RWPE1 (cell line): ENCODE measurements around the gene SRP9.
"Not testable (repeated sequence)": the region's sequence is repeated elsewhere in the genome, so short reads cannot be mapped to it uniquely, and the experiment has no call there.

ENCODE experiments used
- CTCF ChIA-PET: fragments of 350-600 bp; sonication (Branson Sonifier 250); formaldehyde crosslinking; extraction: SDS; loops from one replicate; lab custom pipeline; 2021; lab: Yijun Ruan, JAX
- POLR2A ChIA-PET: fragments of 400-600 bp; formaldehyde crosslinking; extraction: SDS; loops from one replicate; lab custom pipeline; 2020; ENCODE audit warnings: antibody characterized with exemption; ENCODE audit not compliant: low non-redundant PET; lab: Yijun Ruan, JAX
- DNase-seq: peaks from one replicate; pipeline ENCODE4 v3.0.0; 2012; ENCODE audit warnings: low spot score
- H3K27ac ChIP-seq: fragments of 450-650 bp; 2 replicates; pipeline ENCODE4 v1.5.1; 2017
- TF ChIP-seq, protein P1 (sequence below): fragments of 450-650 bp; conservative IDR thresholded peaks from 2 replicates; pipeline ENCODE4 v1.5.1; 2017; ENCODE audit warnings: low read depth, mild to moderate bottlenecking

SRP9 gene

DNA sequence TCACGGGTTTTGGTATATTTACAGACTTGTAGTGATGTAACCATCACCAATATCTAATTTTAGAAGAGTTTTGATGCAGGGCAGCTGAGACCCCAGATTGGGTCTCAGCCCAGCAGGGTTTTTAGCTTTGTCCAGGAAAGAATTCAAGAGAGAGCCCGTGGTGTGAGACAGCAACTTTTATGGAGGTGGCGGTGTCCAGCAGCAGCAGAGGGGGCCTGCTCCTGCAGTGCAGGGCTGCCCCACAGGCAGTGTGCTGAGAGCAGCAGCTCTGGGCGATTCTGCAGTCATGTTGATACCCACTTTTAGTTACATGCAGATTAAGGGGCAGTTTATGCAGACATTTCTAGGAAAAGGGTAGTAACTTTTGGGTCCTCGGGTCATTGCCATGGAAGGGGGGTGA lies 30.5 kb downstream of the SRP9 start:
- POLR2A ChIA-PET = no interaction called here
- TF ChIP-seq, protein P1, sequence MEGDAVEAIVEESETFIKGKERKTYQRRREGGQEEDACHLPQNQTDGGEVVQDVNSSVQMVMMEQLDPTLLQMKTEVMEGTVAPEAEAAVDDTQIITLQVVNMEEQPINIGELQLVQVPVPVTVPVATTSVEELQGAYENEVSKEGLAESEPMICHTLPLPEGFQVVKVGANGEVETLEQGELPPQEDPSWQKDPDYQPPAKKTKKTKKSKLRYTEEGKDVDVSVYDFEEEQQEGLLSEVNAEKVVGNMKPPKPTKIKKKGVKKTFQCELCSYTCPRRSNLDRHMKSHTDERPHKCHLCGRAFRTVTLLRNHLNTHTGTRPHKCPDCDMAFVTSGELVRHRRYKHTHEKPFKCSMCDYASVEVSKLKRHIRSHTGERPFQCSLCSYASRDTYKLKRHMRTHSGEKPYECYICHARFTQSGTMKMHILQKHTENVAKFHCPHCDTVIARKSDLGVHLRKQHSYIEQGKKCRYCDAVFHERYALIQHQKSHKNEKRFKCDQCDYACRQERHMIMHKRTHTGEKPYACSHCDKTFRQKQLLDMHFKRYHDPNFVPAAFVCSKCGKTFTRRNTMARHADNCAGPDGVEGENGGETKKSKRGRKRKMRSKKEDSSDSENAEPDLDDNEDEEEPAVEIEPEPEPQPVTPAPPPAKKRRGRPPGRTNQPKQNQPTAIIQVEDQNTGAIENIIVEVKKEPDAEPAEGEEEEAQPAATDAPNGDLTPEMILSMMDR = no peak
- CTCF ChIA-PET = interaction anchor here (0.7 to 0.8 kb wide), 2 partner anchors 30 to 739 kb away, joined by 3 to 4 read pairs; partner anchors contain the start of gene SRP9
- no peak for DNase-seq
- no peak overlapping the region for H3K27ac ChIP-seq

DNA sequence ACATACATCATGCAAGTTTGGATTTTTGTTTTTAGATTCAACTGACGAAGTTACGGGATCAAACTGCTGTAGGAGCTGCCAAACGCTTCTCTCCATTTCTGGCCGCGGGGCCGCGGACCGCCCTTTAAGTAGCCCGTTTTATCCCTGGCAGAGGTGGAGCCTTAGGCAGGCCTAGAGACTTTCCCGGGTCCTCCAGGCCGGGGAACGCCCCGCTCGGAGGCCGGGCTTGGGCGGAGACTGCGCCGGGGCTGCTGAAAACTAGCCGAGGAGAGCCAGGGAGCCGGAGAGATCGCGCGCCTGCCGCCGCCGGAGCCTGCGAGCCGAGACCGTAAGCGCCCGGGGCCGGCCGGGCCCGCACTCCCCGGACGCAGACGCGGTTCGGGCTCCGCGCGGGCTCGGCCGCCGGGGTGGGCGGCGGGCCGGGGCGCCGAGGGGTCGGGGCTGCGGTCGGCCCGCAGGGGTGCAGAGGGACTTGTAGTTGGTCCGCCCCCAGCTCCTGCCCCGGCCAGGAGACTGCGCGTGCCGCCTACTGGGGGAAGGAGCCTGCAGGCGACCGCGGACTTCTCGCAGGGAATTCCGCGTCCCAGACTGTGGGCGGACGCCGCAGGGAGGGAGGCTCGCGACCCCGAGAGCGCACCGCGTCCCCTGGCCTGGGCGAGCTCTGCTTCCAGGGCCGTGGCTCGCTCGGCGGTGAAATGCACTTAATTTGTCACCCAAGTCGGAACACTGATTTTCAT lies 32.4 kb downstream of the SRP9 start, which contains the start of gene EPHX1:
EPHX1 (plus strand) TSS at position 283 of the 737 bp plus-strand sequence. CDS start 18,606 bp downstream, outside the sequence.
- POLR2A ChIA-PET = no interaction called here
- TF ChIP-seq, protein P1 = peak; percentile 49
- CTCF ChIA-PET = interaction anchor here (0.6 to 1.7 kb wide), 10 partner anchors 8 to 182 kb away, joined by 3 to 7 read pairs (median 4); partner anchors contain the start of gene SRP9
- DNase-seq = peak; percentile 97
- peak within 1 kb of the TSS; percentile 93 for H3K27ac ChIP-seq

DNA sequence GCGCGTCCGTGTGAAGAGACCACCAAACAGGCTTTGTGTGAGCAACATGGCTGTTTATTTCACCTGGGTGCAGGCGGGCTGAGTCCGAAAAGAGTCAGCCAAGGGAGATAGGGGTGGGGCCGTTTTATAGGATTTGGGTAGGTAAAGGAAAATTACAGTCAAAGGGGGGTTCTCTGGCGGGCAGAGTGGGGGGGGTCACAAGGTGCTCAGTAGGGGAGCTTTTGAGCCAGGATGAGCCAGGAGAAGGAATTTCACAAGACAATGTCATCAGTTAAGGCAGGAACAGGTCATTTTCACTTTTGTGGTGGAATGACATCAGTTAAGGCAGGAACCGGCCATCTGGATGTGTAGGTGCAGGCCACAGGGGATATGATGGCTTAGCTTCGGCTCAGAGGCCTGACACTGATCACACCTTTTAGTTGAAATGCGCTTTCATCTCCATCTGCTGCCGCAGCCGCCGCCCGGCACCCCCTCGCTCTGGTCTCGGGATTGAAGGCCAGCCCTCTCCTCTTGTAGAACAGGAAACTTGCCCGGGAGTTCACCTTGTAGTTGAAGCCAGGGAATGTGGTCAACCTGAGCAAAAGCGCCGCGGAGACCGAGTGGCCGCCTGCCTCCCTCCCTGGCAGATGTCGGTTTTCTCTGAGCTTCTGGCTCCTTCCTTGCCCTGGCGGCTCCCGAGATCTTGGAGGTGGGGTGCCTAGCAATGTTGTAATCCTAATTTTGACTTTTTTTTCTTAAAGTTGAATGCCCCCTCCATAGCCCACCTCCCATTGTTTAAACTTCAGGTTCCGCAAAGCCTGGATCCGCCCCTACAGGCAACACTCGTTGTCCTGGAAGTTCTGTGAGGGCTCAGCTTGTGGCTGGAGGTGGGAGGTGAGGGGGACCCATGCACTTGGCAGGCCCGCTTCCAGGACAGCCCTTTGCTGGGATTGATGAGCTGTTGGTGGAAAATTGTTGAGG lies 33.2 kb downstream of the SRP9 start:
- CTCF ChIA-PET = interaction anchor here (0.6 to 1.6 kb wide), 10 partner anchors 17 to 336 kb away, joined by 3 to 7 read pairs (median 4); partner anchors contain the start of gene SRP9
- TF ChIP-seq, protein P1 = peak; percentile 12; the same call in 1 of the 2 replicates
- DNase-seq = peak; percentile 45
- peak overlapping the region; percentile 93 for H3K27ac ChIP-seq
- POLR2A ChIA-PET = not testable (repeated sequence)

DNA sequence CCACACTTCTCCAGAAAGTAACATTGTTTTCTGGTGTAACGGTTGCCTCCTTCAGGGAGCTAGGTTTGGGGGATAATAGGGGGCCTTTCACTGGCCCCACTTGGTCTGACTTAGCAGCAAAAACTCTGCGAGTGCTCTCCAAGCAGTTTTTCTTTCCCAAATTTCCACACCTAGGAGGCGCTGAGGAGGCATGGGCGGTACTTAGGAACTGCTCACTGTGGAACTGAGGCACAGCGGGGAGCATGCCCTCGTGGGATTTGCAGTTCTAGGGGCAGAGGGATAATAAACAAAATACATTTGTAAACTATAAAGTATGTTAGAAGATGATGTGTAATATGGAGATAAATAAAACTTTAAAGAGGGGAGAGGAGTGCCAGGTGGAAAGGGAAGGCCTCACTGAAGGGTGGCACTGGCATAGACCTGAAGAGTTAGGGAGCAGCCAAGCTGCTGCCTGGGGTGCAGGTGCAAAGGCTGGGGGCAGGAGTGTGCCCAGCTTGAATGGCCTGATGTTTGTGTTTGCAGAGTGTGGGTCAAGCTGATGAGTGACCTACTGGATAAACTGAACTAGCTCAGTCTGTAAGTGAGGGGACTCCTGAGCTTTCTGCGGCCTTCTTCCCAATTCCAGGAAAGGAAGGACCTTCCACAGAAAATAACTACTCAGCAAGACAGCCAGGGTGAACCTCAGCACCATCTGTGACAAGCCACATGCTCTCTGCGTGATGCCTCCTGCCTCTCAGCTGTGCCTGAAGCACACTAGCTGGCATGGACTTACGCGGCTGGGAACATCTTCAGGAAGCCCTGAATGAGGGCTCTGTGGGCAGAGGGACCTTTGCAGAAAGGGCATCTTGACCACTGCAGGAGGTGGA lies 34.2 kb downstream of the SRP9 start:
- POLR2A ChIA-PET = interaction anchor here (0.6 kb wide), 1 partner anchor 156 kb away, joined by 3 read pairs; no protein-coding TSS in a partner anchor
- peak overlapping the region; percentile 93 for H3K27ac ChIP-seq
- no peak for DNase-seq
- CTCF ChIA-PET = interaction anchor here (0.6 to 1.5 kb wide), 8 partner anchors 9 to 333 kb away, joined by 3 to 12 read pairs (median 3); no protein-coding TSS in a partner anchor
- TF ChIP-seq, protein P1 = no peak; the same call in 1 of the 2 replicates

DNA sequence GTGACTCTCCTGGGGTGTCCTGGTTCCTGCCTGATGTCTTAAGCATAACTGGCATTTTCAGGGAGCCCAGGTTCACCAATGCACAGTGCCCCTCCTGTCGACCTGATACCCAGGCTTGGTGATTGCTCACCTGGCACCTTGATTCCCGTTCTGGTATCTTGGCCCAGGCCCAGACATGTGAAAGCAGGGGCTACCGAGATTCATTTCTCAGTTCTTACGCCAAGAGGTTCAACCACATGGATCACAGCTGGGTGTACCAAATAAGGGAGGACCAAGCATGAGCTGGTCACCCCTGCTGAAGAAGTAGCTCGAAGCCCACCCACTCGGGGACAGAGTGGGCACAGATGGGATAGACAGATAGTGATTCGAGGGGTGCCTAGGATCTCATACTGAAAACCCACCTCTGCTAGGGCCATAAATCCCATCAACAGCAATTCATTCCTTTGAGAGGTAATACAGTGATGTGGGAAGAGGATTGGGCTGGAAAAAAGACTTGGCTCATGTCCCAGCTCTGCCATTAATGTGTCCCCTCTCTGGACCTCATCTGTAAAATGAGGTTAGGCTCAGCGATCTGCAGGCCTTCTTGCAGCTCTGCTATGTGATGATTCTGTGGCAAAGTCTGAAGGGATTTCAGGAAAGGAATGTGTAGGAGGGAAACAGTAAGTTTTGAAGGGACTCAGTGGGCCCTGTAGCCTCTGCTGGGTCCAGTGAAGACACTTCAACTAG lies 35.0 kb downstream of the SRP9 start:
- ChIA-PET POLR2A (interaction anchor here (0.6 kb wide), 3 partner anchors 9 to 156 kb away, joined by 3 to 4 read pairs (median 4); no protein-coding TSS in a partner anchor), CTCF (interaction anchor here (0.6 to 2.3 kb wide), 8 partner anchors 10 to 338 kb away, joined by 3 to 12 read pairs (median 4); partner anchors contain the start of gene SRP9)
- H3K27ac ChIP-seq = peak overlapping the region; percentile 93
- no peak for DNase-seq
- TF ChIP-seq, protein P1 = no peak
